Prostate gland (tissue), 2 donors: ENCODE data around the gene PURA.

Source experiments
- POLR2A ChIP-seq: fragments of 450-650 bp; IDR thresholded peaks from one replicate; pipeline ENCODE4 v1.6.1; 2016; ENCODE audit warnings: antibody characterized with exemption, mild to moderate bottlenecking
- POLR2AphosphoS5 ChIP-seq: sonication (generic); formaldehyde crosslinking; IDR thresholded peaks from one replicate; pipeline ENCODE4 v1.6.1; 2017; ENCODE audit warnings: antibody characterized with exemption
- TF ChIP-seq, protein P1 (sequence below), 4 experiments: fragments of 200-600 bp in 2 of 4; fragments of 450-650 bp in 2 of 4; sonication (generic) in 2 of 4; IDR thresholded peaks; 1 replicate in 3 of 4; 2 replicates in 1 of 4; pipeline ENCODE4 v1.5.1; 2016 to 2019; ENCODE audit warnings: antibody characterized with exemption in 4 of 4, mild to moderate bottlenecking in 2 of 4, moderate library complexity in 2 of 4

DNA sequence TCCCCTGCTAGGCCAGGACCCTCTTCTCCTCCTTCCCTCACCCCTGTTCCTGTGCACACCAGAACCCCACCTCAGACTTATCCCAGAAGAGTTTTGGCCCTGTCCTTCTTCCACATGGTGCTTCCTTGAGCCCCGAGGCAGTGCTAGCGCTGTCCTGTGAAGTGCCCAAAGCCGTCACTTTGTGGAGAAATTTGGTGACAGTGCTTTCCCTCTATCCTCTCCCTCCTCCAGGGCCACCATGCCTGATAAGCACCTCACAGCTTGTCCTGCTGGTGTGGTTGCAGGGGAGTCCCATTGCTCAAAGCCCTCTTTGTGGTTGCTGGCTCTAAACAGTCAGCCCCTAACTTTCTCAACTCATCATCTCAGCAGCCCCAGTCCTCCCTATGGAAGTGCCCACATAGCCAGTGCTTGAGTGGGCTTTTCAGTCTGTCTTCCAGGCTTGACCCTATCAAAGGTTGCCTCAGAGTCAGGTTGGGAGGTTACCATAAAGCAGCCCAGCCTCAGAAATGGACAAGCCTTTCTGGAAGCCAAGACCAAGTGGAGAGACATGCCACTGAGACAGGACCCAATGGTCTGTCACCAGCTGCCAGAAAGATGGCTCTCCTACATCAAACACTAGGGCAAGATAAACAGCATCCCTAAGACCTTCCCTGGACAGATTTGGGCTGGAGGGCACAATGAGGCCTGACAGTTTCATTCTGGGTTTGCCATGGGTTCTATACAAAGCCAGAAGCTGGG, 29.8 kb downstream of the PURA start:
- TF ChIP-seq, protein P1, sequence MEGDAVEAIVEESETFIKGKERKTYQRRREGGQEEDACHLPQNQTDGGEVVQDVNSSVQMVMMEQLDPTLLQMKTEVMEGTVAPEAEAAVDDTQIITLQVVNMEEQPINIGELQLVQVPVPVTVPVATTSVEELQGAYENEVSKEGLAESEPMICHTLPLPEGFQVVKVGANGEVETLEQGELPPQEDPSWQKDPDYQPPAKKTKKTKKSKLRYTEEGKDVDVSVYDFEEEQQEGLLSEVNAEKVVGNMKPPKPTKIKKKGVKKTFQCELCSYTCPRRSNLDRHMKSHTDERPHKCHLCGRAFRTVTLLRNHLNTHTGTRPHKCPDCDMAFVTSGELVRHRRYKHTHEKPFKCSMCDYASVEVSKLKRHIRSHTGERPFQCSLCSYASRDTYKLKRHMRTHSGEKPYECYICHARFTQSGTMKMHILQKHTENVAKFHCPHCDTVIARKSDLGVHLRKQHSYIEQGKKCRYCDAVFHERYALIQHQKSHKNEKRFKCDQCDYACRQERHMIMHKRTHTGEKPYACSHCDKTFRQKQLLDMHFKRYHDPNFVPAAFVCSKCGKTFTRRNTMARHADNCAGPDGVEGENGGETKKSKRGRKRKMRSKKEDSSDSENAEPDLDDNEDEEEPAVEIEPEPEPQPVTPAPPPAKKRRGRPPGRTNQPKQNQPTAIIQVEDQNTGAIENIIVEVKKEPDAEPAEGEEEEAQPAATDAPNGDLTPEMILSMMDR (IDR thresholded peaks at IDR 0.05), result no peak
- TF ChIP-seq POLR2A (no peak), POLR2AphosphoS5 (no peak)
